Measurements from ENCODE around the gene ZNF550. TPM values are rescaled to one million over a fixed set of nuclear protein-coding genes. Genes with fewer than 3 reads are reported as not detected.

The ZNF550 gene
- total and polyA plus RNA-seq, 2 of the 13 experiments (the other 11 are each of a cell fraction or from before 2014, with no cell fraction given): 8.6 to 9.1 TPM

DNA sequence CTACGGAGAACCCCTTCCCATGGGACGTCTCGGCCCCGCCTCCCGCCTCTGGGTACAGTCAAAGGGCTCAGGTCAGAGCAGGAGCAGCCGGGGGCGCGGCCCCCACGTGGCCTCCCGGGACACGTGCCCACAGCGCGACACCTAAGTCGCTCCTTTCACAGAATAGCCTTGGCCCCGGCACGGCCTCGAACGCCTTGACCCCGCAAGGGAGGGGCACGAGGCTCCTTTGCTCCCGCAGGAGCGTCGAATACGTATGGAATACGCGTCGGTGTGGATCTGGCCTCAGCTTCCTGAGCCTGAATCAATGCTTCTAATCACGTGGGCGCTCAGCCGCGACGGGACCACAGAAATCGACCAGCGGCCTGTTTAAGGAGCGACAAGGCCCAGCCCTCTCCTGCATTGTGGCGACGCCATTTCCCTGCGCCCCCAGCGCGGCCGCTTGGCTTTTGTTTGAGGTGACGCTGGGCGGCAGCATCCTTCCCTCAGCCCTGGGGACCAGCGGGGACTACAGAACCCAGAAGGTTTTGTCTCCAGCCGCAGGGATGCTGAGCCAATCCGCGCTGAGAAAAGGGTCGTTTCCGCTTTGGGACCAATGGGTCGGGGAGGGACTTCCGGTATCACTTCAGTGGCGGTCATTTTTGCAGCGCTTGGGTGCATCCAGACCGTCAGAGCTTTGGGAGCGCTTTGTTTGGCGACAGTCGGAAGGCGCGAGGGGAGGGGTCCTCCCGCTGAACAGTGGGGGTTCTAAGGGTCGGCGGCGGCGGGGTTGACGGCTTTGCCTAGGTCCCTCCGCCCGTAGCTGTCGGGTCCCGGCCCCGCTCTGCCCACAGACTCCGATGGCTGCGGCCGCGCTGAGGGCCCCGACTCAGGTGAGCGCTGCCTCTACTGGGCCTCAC lies 24.1 kb upstream of the ZNF550 start, which contains the start of gene ZIK1 (continued):
- TF ChIP-seq MAZ (IDR thresholded peaks at IDR 0.05; ENCODE audit: borderline replicate concordance, low read depth, low read length): no peak
- TF ChIP-seq MAZ (CRISPR knock-in tag; IDR thresholded peaks at IDR 0.05; ENCODE audit: low read depth): no peak
- TF ChIP-seq RFX3 (CRISPR knock-in tag; IDR thresholded peaks at IDR 0.05): no peak
- TF ChIP-seq ZNF296 (CRISPR knock-in tag; conservative IDR thresholded peaks at IDR 0.05): no peak
- TF ChIP-seq, protein P1, sequence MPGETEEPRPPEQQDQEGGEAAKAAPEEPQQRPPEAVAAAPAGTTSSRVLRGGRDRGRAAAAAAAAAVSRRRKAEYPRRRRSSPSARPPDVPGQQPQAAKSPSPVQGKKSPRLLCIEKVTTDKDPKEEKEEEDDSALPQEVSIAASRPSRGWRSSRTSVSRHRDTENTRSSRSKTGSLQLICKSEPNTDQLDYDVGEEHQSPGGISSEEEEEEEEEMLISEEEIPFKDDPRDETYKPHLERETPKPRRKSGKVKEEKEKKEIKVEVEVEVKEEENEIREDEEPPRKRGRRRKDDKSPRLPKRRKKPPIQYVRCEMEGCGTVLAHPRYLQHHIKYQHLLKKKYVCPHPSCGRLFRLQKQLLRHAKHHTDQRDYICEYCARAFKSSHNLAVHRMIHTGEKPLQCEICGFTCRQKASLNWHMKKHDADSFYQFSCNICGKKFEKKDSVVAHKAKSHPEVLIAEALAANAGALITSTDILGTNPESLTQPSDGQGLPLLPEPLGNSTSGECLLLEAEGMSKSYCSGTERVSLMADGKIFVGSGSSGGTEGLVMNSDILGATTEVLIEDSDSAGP (CRISPR knock-in tag; IDR thresholded peaks at IDR 0.05; ENCODE audit: borderline replicate concordance): peak; percentile 59; the same call in 1 of the 2 replicates
- peak; percentile 33; the same call in 1 of the 2 replicates for TF ChIP-seq ZNF598 (CRISPR knock-in tag; IDR thresholded peaks at IDR 0.05; ENCODE audit: borderline replicate concordance)
- TF ChIP-seq GPN1 (CRISPR knock-in tag; IDR thresholded peaks at IDR 0.05; ENCODE audit: borderline replicate concordance): no peak
- TF ChIP-seq ZNF556 (CRISPR knock-in tag; IDR thresholded peaks at IDR 0.05; ENCODE audit: borderline replicate concordance): 0 out of 2 replicates have a peak, but pooled peaks have one; percentile 30
- no peak for TF ChIP-seq ETV5 (CRISPR knock-in tag; IDR thresholded peaks at IDR 0.05; ENCODE audit: borderline replicate concordance)
- no peak for TF ChIP-seq SOX6 (IDR thresholded peaks at IDR 0.05)
- TF ChIP-seq SOX6 (CRISPR knock-in tag; IDR thresholded peaks at IDR 0.05): 0 out of 2 replicates have a peak, but pooled peaks have one; percentile 17
- TF ChIP-seq ETV6 (CRISPR knock-in tag; conservative IDR thresholded peaks at IDR 0.05): no peak
- peak; percentile 47 for TF ChIP-seq ZNF883 (CRISPR knock-in tag; IDR thresholded peaks at IDR 0.05; ENCODE audit: not compliant biosample characterization)
- no peak for TF ChIP-seq ZNF431 (CRISPR knock-in tag; IDR thresholded peaks at IDR 0.05; ENCODE audit: borderline replicate concordance, low read depth)
- TF ChIP-seq ZBTB40 (IDR thresholded peaks at IDR 0.05): peak; percentile 41; the same call in 1 of the 2 replicates
- no peak for TF ChIP-seq ZBTB40 (CRISPR knock-in tag; IDR thresholded peaks at IDR 0.05)
- no peak for TF ChIP-seq ATF7 (IDR thresholded peaks at IDR 0.05)
- no peak for TF ChIP-seq ATF7 (CRISPR knock-in tag; IDR thresholded peaks at IDR 0.05)
- no peak for TF ChIP-seq POLR2AphosphoS2 (IDR thresholded peaks at IDR 0.05; ENCODE audit: low read depth, low read length)
- no peak for TF ChIP-seq ZNF674 (CRISPR knock-in tag; IDR thresholded peaks at IDR 0.05; ENCODE audit: low read depth)

Data from HepG2 (cell line).